CD8-positive, alpha-beta memory T cell (primary cell): ENCODE data around the gene RHEB. TPM values are rescaled to one million over a fixed set of nuclear protein-coding genes. Genes with fewer than 3 reads are reported as not detected.
A peak's percentile ranks its signal among the peaks of the same experiment; 100 is the strongest.

Experiments
- CTCF ChIA-PET: fragments of 350-600 bp; sonication (Branson Sonifier 250); formaldehyde crosslinking; loops from one replicate; lab custom pipeline; 2021; ENCODE audit warnings: antibody characterized with exemption; lab: Charles Lee
- POLR2A ChIA-PET: fragments of 350-600 bp; sonication (Branson Sonifier 250); formaldehyde crosslinking; loops from one replicate; lab custom pipeline; 2021; ENCODE audit warnings: antibody characterized with exemption; lab: Charles Lee
- DNase-seq, 5 donors: peaks; one replicate each; pipeline versions ENCODE4 v3.0.0 to v3.0.0-alpha.2; 2020 to 2022; ENCODE audit warnings: mixed read lengths in 1 of 5
- H3K27ac ChIP-seq: one replicate; pipeline ENCODE4 v1.7.0; 2013; ENCODE audit warnings: low read depth, mild to moderate bottlenecking, low read length, moderate library complexity
- H3K27me3 ChIP-seq: 2 replicates; pipeline ENCODE4 v1.7.0; 2013; ENCODE audit warnings: low read length, mild to moderate bottlenecking; ENCODE audit not compliant: insufficient read depth, poor library complexity, severe bottlenecking
- H3K36me3 ChIP-seq: 2 replicates; pipeline ENCODE4 v1.7.0; 2013; ENCODE audit warnings: mild to moderate bottlenecking, low read length, moderate library complexity; ENCODE audit not compliant: insufficient read depth
- H3K4me1 ChIP-seq: 2 replicates; pipeline ENCODE4 v1.7.0; 2013; ENCODE audit warnings: mild to moderate bottlenecking, low read length, moderate library complexity; ENCODE audit not compliant: insufficient read depth
- H3K4me3 ChIP-seq: 2 replicates; pipeline ENCODE4 v1.7.0; 2013; ENCODE audit warnings: mild to moderate bottlenecking, low read length
- H3K9me3 ChIP-seq: 2 replicates; pipeline ENCODE4 v1.7.0; 2013; ENCODE audit warnings: mild to moderate bottlenecking, low read length
- H3K27ac Mint-ChIP-seq, 8 donors: one replicate each; pipeline ENCODE4 v1.8.0; 2020 to 2021; ENCODE audit warnings: mixed read lengths in 8 of 8, mild to moderate bottlenecking in 6 of 8, inconsistent platforms in 3 of 8, moderate library complexity in 3 of 8
- H3K27me3 Mint-ChIP-seq, 2 donors: one replicate each; pipeline ENCODE4 v1.8.0; 2020 to 2021; ENCODE audit warnings: mixed read lengths in 2 of 2, mild to moderate bottlenecking in 1 of 2, moderate library complexity in 1 of 2
- H3K36me3 Mint-ChIP-seq, 3 donors: one replicate each; pipeline ENCODE4 v1.8.0; 2020 to 2021; ENCODE audit warnings: mixed read lengths in 3 of 3, inconsistent platforms in 1 of 3, mild to moderate bottlenecking in 1 of 3
- H3K4me1 Mint-ChIP-seq, 3 donors: one replicate each; pipeline ENCODE4 v1.8.0; 2020 to 2021; ENCODE audit warnings: mixed read lengths in 3 of 3, inconsistent platforms in 1 of 3, mild to moderate bottlenecking in 1 of 3
- H3K4me3 Mint-ChIP-seq, 7 donors: one replicate each; pipeline ENCODE4 v1.8.0; 2020 to 2021; ENCODE audit warnings: mixed read lengths in 7 of 7, mild to moderate bottlenecking in 6 of 7, moderate library complexity in 4 of 7, inconsistent platforms in 2 of 7
- H3K9me3 Mint-ChIP-seq, 5 donors: one replicate each; pipeline ENCODE4 v1.8.0; 2020 to 2022; ENCODE audit warnings: mixed read lengths in 5 of 5, mild to moderate bottlenecking in 3 of 5, moderate library complexity in 2 of 5, inconsistent platforms in 1 of 5
- polyA plus RNA-seq: library from polyadenylated mRNA; unstranded; fragments of 300-500 nt; fragmentation: Illumina TruSeq; gene quantifications from one replicate; pipeline ENCODE4 v1.2.3, GENCODE V29; 2021
- total RNA-seq, 2 experiments: library from RNA; stranded (reverse); gene quantifications; one replicate each; pipeline ENCODE4 v1.2.3, GENCODE V29; 2021

The RHEB gene
- total and polyA plus RNA-seq, 3 experiments from 2014 or later: 53.6 to 72.2 (median 54.9) TPM

- H3K36me3 ChIP-seq: peaks cover 36% of the 10 kb centered on the region
- CTCF ChIA-PET: no interaction called here
- H3K4me1 ChIP-seq: no peaks in the 10 kb centered on the region
- H3K9me3 ChIP-seq: no peaks in the 10 kb centered on the region
- DNase-seq: no peak
- Mint-ChIP-seq H3K4me3 (peak overlapping the region in 1 of 7 donors; percentile 3), H3K27ac (peak overlapping the region in 5 of 8 donors; percentile 23 to 77 (median 45)), H3K36me3 (peaks cover 0 to 81% (median 29%) of the 10 kb centered on the region in 3 donors), H3K4me1 (peaks cover 38 to 71% (median 49%) of the 10 kb centered on the region in 3 donors), H3K27me3 (no peaks in the 10 kb centered on the region), H3K9me3 (no peaks in the 10 kb centered on the region)
- H3K4me3 ChIP-seq: no peak overlapping the region
- H3K27ac ChIP-seq: no peak overlapping the region
- no peaks in the 10 kb centered on the region for H3K27me3 ChIP-seq
- POLR2A ChIA-PET: no interaction called here
Observed at GRCh38 chr7:151481650-151482505, 37.8 kb downstream of the RHEB start.

- Mint-ChIP-seq H3K27me3 (no peaks in the 10 kb centered on the region), H3K27ac (no peak overlapping the region), H3K36me3 (peaks cover 5 to 67% (median 12%) of the 10 kb centered on the region in 3 donors), H3K4me3 (no peak overlapping the region), H3K4me1 (peaks cover 41 to 55% (median 55%) of the 10 kb centered on the region in 3 donors), H3K9me3 (no peaks in the 10 kb centered on the region)
- Histone ChIP-seq H3K36me3 (peaks cover 4% of the 10 kb centered on the region), H3K4me3 (no peak overlapping the region), H3K9me3 (no peaks in the 10 kb centered on the region), H3K27ac (no peak overlapping the region), H3K27me3 (no peaks in the 10 kb centered on the region), H3K4me1 (no peaks in the 10 kb centered on the region)
- ChIA-PET POLR2A (no interaction called here), CTCF (interaction anchor here (1.0 kb wide), 1 partner anchor 14 kb away, joined by 3 read pairs; no protein-coding TSS in a partner anchor)
- no peak for DNase-seq
Observed at GRCh38 chr7:151477867-151478266, 41.8 kb downstream of the RHEB start.

GRCh38 chr7:151472644-151473380, 46.9 kb downstream of the RHEB start:
- no peaks in the 10 kb centered on the region for H3K27me3 Mint-ChIP-seq

GRCh38 chr7:151470711-151471110, 49.0 kb downstream of the RHEB start:
- peaks cover 41 to 53% (median 46%) of the 10 kb centered on the region in 3 donors for H3K4me1 Mint-ChIP-seq
- Histone ChIP-seq H3K4me3 (no peak overlapping the region), H3K27me3 (no peaks in the 10 kb centered on the region), H3K4me1 (peaks cover 9% of the 10 kb centered on the region), H3K27ac (no peak overlapping the region), H3K36me3 (peaks cover 31% of the 10 kb centered on the region), H3K9me3 (no peaks in the 10 kb centered on the region)
- CTCF ChIA-PET: no interaction called here
- POLR2A ChIA-PET: no interaction called here
- peak overlapping the region in 2 of 8 donors; percentile 38 to 85 for H3K27ac Mint-ChIP-seq
- H3K4me3 Mint-ChIP-seq: no peak overlapping the region
- DNase-seq: no peak
- H3K9me3 Mint-ChIP-seq: no peaks in the 10 kb centered on the region
- H3K36me3 Mint-ChIP-seq: peaks cover 26 to 72% (median 32%) of the 10 kb centered on the region in 3 donors
- H3K27me3 Mint-ChIP-seq: no peaks in the 10 kb centered on the region

More at GRCh38 chr7:151472644-151473380, 46.9 kb downstream of the RHEB start:
- no peaks in the 10 kb centered on the region for H3K27me3 ChIP-seq
- CTCF ChIA-PET: interaction anchor here (0.9 to 1.2 kb wide), 2 partner anchors 24 to 121 kb away, joined by 3 to 4 read pairs; no protein-coding TSS in a partner anchor
- POLR2A ChIA-PET: interaction anchor here (0.6 kb wide), 1 partner anchor 35 kb away, joined by 5 read pairs; no protein-coding TSS in a partner anchor
- peak overlapping the region; percentile 12 for H3K27ac ChIP-seq
- peaks cover 23% of the 10 kb centered on the region for H3K36me3 ChIP-seq
- H3K4me1 ChIP-seq: peaks cover 9% of the 10 kb centered on the region
- H3K4me3 ChIP-seq: no peak overlapping the region
- DNase-seq: no peak
- H3K4me1 Mint-ChIP-seq: peaks cover 54 to 69% (median 56%) of the 10 kb centered on the region in 3 donors
- H3K9me3 Mint-ChIP-seq: no peaks in the 10 kb centered on the region
- H3K36me3 Mint-ChIP-seq: peaks cover 18 to 72% (median 25%) of the 10 kb centered on the region in 3 donors
- no peaks in the 10 kb centered on the region for H3K9me3 ChIP-seq
- H3K27ac Mint-ChIP-seq: peak overlapping the region in 7 of 8 donors; percentile 55 to 87 (median 81)
- H3K4me3 Mint-ChIP-seq: peak overlapping the region in 6 of 7 donors; percentile 9 to 76 (median 63)

- Mint-ChIP-seq H3K4me3 (peak overlapping the region in 1 of 7 donors; percentile 54), H3K36me3 (peaks cover 34 to 84% (median 40%) of the 10 kb centered on the region in 3 donors), H3K27me3 (no peaks in the 10 kb centered on the region), H3K9me3 (peaks cover 0 to 5% (median 0%) of the 10 kb centered on the region in 5 donors), H3K4me1 (peaks cover 41 to 53% (median 46%) of the 10 kb centered on the region in 3 donors), H3K27ac (peak overlapping the region in 7 of 8 donors; percentile 21 to 89 (median 76))
- Histone ChIP-seq H3K9me3 (no peaks in the 10 kb centered on the region), H3K4me3 (no peak overlapping the region), H3K27me3 (no peaks in the 10 kb centered on the region), H3K27ac (no peak overlapping the region), H3K36me3 (peaks cover 34% of the 10 kb centered on the region), H3K4me1 (peaks cover 9% of the 10 kb centered on the region)
- POLR2A ChIA-PET: no interaction called here
- no peak for DNase-seq
- CTCF ChIA-PET: no interaction called here
Observed at GRCh38 chr7:151469281-151469680, 50.4 kb downstream of the RHEB start.

GRCh38 chr7:151468217-151469018, 51.3 kb downstream of the RHEB start:
- H3K4me1 ChIP-seq: peaks cover 9% of the 10 kb centered on the region
- H3K27ac ChIP-seq: no peak overlapping the region
- H3K4me3 ChIP-seq: no peak overlapping the region
- Mint-ChIP-seq H3K36me3 (peaks cover 41 to 85% (median 42%) of the 10 kb centered on the region in 3 donors), H3K27ac (peak overlapping the region in 7 of 8 donors; percentile 66 to 92 (median 83)), H3K4me3 (peak overlapping the region in 3 of 7 donors; percentile 11 to 54 (median 45)), H3K4me1 (peaks cover 36 to 49% (median 41%) of the 10 kb centered on the region in 3 donors), H3K27me3 (no peaks in the 10 kb centered on the region), H3K9me3 (peaks cover 4 to 7% (median 5%) of the 10 kb centered on the region in 5 donors)
- ChIA-PET POLR2A (no interaction called here), CTCF (no interaction called here)
- peaks cover 34% of the 10 kb centered on the region for H3K36me3 ChIP-seq
- H3K9me3 ChIP-seq: no peaks in the 10 kb centered on the region
- no peak for DNase-seq
- H3K27me3 ChIP-seq: no peaks in the 10 kb centered on the region

- H3K9me3 Mint-ChIP-seq: peaks cover 19 to 23% (median 20%) of the 10 kb centered on the region in 5 donors
- CTCF ChIA-PET: interaction anchor here (1.2 kb wide), 1 partner anchor 17 kb away, joined by 3 read pairs; no protein-coding TSS in a partner anchor
- peak overlapping the region in 1 of 8 donors; percentile 49 for H3K27ac Mint-ChIP-seq
Observed at GRCh38 chr7:151465169-151465568, 54.5 kb downstream of the RHEB start.

More at GRCh38 chr7:151465169-151465568, 54.5 kb downstream of the RHEB start:
- Histone ChIP-seq H3K36me3 (peaks cover 25% of the 10 kb centered on the region), H3K9me3 (peaks cover 14% of the 10 kb centered on the region), H3K27ac (no peak overlapping the region), H3K4me3 (no peak overlapping the region), H3K4me1 (no peaks in the 10 kb centered on the region), H3K27me3 (no peaks in the 10 kb centered on the region)
- H3K4me3 Mint-ChIP-seq: no peak overlapping the region
- H3K4me1 Mint-ChIP-seq: peaks cover 15 to 20% (median 19%) of the 10 kb centered on the region in 3 donors
- peaks cover 39 to 66% (median 54%) of the 10 kb centered on the region in 3 donors for H3K36me3 Mint-ChIP-seq
- no peak for DNase-seq
- POLR2A ChIA-PET: no interaction called here
- H3K27me3 Mint-ChIP-seq: peaks cover 5 to 7% of the 10 kb centered on the region in 2 donors
